GM23248 (cell line): Measurements from ENCODE around the gene LRPAP1.

Experiments used
- EZH2 ChIP-seq: fragments of 200-600 bp; sonication (generic); IDR thresholded peaks from 2 replicates; pipeline ENCODE4 v1.6.1; 2018; ENCODE audit warnings: antibody characterized with exemption, mild to moderate bottlenecking; ENCODE audit not compliant: insufficient read depth, poor library complexity, severe bottlenecking
- EZH2phosphoT487 ChIP-seq: fragments of 200-600 bp; sonication (generic); IDR thresholded peaks from 2 replicates; pipeline ENCODE4 v1.6.1; 2018; ENCODE audit warnings: antibody characterized with exemption, moderate library complexity, mild to moderate bottlenecking, low read depth; ENCODE audit not compliant: insufficient read depth

GRCh38 chr4:3462321-3462789 is 69.9 kb downstream of the LRPAP1 start:
- no peak for TF ChIP-seq EZH2
- no peak for TF ChIP-seq EZH2phosphoT487
